Central memory CD4-positive, alpha-beta T cell (primary cell): ENCODE data around the gene STARD7.

Experiments
- DNase-seq: peaks from one replicate; pipeline ENCODE4 v3.0.0; 2022

The STARD7 gene

DNA sequence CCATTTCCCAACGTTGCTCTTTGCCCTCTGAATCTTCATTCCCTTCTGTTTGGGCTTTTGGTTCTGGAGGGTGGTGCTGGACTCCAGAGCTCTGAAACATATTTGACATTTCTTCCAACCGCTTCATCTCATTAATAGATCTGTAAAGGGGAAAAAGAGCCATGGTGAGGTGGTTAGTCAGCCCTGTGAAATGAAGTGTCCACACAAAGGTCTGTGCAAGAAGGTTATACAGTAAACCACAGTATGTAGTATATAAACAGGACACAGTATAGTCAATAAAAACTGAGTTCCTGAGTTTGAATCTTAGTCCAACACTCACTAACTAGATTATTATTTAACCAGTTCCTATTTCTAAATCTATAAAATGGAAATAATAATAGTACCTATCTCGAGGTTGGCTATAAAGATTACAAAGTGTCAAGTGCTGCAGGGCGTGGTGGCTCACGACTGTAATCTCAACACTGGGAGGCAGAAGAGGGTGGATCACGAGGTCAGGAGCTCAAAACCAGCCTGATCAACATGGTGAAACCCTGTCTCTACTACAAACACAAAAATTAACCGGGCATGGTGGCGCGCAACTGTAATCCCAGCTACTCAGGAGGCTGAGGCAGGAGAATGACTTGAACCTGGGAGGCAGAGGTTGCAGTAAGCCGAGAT, 13.1 kb downstream of the STARD7 start:
- no peak for DNase-seq

DNA sequence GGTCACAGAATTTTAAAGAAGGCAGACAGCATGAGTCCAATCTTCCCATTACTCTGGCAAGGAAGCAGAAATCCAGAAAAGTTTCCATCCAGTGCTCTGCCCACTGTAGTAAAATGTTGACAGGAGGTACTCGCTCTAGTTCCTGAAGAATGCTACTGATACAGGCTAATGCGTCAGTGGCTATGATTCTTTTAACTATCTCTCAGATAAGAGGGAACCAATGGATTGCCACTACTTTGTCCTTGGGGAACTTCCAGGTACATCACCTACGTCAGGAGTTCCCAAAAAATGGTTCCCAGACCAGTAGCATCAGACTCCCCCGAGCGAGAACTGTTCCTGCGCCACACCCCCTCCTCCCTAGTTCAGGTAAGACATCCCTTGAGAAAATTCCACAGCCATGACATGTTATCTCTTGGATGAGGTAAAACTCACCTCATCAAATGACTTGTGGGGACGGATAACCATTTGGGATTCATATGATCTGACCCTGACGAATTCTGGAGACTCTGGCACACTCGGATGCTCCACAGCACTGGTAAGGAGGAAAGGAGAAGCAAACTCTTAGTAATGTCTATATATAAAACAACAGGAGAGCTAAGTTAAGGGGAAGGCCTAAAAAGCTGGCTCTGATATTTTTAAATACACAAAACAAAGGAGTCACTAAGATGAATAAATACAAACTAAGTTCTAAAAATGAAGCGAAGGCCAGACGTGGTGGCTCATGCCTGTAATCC, 16.5 kb downstream of the STARD7 start:
- DNase-seq = no peak

DNA sequence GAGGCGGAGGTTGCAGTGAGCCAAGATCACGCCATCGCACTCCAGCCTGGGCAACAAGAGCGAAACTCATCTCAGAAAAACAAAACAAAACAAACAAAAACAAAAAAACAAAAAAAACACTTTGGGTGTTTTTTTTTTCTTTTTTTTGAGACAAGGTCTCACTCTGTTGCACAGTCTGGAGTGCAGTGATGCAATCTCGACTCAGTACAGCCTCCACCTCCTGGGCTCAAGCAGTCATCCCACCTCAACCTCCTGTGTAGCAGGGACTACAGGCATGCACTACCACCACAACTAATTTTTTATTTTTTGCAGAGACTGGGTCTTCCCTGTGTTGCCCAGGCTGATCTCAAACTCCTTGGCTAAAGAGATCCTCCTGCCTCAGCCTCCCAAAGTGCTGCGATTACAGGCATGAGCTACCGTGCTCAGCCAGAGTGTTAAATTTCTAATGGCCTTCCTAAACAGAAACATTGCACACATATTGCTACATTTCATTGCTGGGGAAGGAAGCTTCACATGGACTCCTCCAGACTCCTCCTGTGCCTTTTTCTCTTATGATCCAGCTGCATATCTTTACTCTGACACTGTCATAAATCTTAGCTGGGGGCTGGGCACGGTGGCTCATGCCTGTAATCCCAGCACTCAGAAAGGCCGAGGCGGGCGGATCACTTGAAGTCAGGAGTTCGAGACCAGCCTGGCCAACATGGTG, 19.7 kb downstream of the STARD7 start:
- DNase-seq = no peak

DNA sequence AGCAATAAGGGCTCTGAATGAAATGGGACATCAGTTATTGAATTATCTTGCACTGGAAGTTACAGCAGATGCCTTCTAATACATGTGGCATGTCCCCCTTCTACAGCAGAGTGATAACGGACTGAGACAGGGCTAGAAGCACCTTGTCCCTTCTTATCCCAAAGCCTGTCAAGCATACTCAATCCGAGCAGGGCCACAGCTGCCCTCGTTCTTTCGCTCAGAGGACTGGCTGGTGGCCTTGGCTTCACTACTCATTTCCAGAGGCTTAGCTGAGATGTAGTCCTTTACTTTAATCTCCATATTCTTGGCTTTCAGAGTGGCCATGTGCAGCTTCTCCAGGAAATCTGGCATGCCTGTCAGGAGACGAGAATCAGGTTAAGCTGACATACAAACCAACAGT, 22.1 kb downstream of the STARD7 start:
- no peak for DNase-seq

- DNase-seq = no peak
These were observed 23.1 kb downstream of the STARD7 start for GRCh38 chr2:96185516-96185915.

- DNase-seq = no peak
These were observed 23.6 kb downstream of the STARD7 start for GRCh38 chr2:96184989-96185388.

DNA sequence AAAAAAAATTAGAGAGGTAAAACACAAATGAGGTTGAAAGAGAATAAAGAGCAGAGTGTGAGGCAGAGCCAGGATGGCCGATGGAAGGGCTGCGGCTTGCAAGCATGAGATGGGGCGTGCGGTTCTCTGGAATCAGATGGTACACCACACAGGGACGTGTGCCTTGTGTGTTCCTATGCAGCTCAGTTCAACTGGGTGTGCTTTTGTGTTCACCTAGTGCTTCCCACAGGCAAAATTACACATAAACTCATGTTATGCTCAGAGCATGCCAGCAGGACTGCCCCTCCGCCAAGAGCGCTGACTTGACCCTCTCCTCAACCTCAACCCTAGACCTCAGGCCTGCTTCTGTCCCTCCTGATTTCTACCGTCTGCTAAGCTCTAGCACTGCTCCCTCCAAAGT, 24.4 kb downstream of the STARD7 start:
- DNase-seq = no peak

DNA sequence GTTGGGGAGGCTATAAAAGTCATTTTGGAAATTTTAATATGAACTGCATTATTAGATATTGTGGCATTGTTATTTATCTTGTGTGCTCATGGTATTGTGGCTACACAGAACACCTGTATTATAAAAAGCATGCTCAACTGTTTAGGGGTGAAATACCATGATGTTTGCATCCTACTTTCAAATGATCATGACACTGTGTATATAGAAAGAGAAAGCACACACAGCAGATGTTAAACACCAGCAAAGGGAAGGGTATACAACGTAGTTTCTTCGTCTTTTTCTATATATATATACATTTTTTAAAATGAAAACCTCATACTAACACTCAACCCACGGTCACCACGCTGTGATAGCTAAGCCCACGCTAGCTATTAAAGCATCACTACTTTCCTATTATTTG, 27.1 kb downstream of the STARD7 start:
- DNase-seq = no peak

DNA sequence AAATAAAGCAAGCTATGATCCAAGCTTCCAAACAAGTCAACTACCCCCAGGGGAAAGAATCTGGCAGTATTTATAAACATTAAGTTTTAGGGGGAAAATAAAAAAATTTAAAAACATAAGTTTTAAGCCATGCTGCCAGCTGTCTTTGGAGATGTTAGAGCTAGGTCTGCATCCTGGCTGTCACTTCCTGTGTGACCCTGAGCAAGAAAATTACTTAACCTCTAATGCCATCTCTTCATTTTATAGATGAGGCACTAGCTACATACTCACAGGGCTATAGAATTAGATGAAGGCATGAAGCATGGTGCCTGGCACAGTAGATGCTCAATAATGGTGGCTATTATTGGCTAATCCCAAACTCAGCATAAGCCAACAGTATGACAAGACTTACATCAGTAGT, 28.1 kb downstream of the STARD7 start:
- no peak for DNase-seq

- DNase-seq = no peak
These were observed 28.6 kb downstream of the STARD7 start for GRCh38 chr2:96180002-96180401.

DNA sequence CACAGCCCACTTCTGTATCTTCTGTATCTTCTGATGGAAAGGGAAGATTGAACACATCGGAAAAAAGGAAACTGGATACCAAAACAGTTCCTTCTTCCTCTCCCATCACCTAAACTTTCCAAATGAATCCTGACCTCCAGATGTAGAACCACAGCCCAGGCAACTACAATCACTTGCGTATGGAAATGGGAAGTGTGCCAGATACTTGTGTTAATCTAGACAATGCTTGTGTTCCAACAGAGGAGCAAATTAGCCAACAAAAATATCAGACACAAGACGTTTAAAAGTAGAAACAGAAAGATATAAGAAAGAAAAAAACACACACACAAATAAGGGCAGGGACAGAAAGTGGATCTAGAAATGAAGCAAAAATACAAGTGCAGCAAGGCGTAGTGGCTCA, 32.0 kb downstream of the STARD7 start:
- no peak for DNase-seq

- DNase-seq = no peak
These were observed 32.7 kb downstream of the STARD7 start for GRCh38 chr2:96175951-96176350.

DNA sequence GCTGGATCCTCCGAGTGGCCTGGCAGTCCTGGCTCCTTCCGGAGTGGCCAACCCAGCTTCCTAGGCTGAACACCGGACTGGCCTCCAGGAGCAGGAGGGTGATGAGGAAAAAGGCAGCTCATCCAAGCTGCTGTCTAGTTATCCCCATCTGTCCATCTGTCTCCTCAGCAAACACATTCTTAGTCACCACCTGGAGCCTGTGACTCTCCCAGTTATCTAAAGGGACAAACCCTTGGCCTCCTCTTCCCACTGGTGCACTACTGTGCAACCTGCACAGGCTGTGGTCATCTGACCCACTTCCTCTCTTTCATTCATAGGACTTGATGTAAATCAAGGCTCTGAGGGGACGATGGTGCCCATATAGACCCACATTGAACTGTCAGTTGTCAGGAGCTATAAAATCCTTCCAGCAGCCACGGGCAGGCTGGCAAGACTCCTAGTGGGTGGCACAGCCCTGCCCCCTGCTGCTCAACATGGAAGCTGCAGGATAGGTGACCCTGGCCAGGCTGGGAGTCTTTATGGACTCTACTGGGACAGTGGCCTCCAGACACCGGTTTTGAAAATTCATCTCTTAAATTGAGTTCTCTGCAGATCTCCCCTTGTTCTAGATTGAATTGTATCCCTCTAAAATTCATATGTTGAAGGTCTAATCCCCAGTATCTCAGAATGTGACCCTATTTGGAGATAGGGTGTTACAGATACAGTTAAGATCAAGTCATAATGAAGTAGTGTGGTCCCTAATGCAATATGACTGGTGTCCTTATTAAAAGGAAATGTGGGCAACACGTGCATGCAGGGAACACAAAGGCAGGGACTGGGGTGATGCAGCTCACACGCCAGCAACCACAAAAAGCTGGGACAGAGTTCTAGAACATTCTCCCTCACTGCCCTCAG, 34.1 kb downstream of the STARD7 start:
- peak; percentile 77 for DNase-seq

GRCh38 chr2:96171831-96172230, 36.8 kb downstream of the STARD7 start:
- no peak for DNase-seq

DNA sequence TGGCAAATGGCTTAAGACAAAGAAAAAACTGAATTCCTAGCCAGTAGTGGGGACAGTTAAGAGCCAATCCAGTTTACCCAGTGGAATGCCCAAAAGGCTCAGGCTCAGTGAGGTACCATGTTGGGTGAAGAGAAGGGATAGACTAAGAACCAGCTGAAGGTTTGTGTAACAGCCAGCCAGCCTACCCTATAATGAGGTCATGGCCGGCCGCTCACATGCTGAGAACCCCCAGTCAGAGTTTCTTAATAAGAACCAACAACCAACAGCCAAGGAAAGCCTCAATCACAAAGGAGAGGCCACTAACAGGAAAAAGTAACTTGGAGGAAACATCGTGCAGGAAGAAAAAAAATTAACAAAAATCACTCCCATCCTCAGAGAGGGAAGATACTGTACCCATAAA, 38.0 kb downstream of the STARD7 start:
- DNase-seq = no peak

DNA sequence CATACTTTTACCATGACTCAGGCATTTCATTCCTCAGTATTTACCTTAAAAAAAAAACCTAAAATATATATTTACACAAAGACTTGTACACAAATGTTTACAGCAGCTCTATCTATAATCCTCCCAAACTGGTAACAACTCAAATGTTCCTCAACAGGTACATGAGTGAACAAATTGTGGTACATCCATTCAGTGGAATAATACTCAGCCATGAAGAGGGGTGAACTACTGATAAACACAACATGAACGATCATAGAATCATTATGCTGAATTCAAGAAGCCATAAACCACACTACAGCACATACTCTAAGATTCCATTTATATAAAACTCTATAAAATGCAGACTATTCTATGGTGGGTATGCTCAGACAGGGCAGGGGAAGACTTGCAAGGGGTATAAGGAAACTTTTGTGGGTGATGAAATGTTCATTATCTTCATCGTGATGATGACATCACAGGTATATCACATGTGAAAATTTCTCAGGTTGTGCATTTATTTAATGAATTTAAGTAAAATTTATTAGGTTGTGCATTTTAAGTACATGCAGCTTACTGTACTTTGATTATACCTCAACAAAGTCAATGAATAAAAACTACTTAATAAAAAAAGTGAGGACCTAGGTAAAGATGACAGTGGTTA, 38.6 kb downstream of the STARD7 start:
- no peak for DNase-seq

DNA sequence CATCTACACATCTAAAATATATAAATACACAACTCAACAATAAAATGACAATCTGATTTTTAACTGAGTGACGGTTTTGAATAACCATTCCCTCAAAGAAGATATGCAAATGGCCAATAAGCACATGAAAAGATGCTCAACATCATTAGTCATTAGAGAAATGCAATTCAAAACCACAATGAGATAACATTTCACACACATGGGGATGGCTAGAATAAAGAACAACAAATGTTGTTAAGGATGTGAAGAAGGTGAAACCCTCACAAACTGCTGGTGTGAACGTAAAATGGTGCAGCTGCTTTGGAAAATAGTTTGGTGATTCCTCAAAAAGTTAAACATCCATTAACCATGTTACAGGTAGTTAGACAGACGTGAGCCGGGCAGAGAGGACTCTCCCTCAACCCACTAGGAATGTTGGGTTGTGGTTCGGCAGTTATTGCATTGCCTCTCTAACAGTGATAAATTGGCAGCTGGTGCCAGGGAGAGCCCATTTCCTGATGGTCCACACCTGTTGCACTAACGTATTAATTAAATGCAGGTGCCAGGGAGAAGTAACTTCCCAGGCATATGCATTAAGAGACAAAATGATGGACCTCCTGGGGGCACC, 41.1 kb downstream of the STARD7 start:
- no peak for DNase-seq

- DNase-seq = peak; percentile 62
These were observed 44.0 kb downstream of the STARD7 start for GRCh38 chr2:96164459-96165184.

DNA sequence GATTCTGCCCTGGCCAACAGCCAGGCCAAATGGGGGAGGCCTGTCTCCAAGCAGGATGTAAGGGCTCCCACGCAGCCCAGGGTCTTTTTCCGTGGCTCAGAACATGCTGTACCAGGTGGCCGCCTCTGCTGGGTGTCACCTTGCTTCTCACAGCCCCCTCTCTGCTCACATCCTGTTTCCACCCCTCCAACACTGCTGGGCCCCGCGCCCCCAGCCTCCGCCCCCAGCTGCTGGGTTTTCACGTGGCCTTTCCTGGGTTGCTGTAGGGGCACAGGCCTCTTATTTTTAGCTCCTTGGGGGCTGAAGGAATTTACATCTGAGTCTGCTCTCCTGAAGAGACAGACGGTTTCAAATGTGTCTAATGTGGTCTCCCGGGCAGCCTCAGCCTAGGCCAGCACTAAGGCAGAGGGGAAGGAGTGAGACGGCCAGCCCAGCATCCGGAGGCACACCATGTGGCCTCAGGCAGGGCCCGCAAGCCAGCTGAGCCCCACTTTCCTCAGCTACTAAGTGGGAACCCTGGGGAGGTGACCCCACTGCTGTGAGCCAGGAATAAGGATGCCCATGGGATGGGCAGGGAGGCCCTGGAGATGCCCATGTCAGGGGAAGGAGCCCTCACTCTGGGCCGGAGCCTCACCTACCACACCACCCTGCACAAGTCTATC, 44.7 kb downstream of the STARD7 start:
- peak; percentile 37 for DNase-seq

DNA sequence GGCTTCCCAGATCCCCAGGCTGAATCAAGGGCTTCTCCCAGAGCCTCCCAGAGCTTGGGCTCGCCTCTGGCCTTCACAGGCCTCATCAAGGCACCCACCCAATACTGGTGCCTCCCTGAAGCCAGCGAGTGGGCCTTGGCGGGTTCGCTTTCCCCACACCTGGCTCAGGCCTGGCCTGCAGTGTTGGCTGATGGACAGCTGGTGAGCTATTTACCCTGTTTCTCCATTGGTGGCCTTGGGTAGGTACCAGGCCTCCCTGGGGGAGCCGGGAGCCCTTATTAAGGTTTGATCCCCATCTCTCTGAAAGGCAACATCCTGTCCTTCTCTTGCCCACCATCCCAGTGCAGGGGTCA, 45.2 kb downstream of the STARD7 start:
- no peak for DNase-seq

- no peak for DNase-seq
These were observed 46.7 kb downstream of the STARD7 start for GRCh38 chr2:96161898-96162297.
